Right kidney (tissue), 1 donor: ENCODE results near the gene ZDHHC14.
"Not testable (repeated sequence)": the region's sequence is repeated elsewhere in the genome, so short reads cannot be mapped to it uniquely, and the experiment has no call there.

ENCODE experiments used
- DNase-seq: peaks from one replicate; pipeline ENCODE4 v3.0.0-alpha.2; 2016

ZDHHC14 gene

GRCh38 chr6:157720964-157721363 lies 340.0 kb downstream of the ZDHHC14 start:
- not testable (repeated sequence) for DNase-seq

- no peak for DNase-seq
Measured at GRCh38 chr6:157721426-157721825, 340.4 kb downstream of the ZDHHC14 start.

GRCh38 chr6:157721830-157722229 lies 340.8 kb downstream of the ZDHHC14 start:
- DNase-seq: no peak

DNA sequence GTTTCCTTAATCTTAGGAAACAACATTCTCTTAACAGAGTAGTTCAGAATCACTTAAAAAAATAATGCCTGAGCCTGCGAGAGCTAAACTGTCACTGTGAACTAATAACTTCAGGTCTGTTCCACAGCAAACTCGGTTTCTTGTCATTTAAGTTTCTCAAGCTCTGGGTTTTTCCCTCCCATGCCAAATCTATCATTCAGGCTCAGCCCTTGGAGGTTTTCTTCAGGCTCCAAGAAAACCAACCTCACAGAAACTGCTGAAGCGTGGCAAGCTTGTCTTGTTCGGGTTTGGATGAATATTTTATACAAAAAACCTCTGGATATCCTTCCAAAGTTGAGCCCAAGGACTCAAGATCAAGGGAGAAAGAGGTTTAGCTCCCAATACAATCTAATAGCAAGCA lies 342.4 kb downstream of the ZDHHC14 start:
- no peak for DNase-seq

- DNase-seq: no peak
Measured at GRCh38 chr6:157724138-157724820, 343.3 kb downstream of the ZDHHC14 start.

DNA sequence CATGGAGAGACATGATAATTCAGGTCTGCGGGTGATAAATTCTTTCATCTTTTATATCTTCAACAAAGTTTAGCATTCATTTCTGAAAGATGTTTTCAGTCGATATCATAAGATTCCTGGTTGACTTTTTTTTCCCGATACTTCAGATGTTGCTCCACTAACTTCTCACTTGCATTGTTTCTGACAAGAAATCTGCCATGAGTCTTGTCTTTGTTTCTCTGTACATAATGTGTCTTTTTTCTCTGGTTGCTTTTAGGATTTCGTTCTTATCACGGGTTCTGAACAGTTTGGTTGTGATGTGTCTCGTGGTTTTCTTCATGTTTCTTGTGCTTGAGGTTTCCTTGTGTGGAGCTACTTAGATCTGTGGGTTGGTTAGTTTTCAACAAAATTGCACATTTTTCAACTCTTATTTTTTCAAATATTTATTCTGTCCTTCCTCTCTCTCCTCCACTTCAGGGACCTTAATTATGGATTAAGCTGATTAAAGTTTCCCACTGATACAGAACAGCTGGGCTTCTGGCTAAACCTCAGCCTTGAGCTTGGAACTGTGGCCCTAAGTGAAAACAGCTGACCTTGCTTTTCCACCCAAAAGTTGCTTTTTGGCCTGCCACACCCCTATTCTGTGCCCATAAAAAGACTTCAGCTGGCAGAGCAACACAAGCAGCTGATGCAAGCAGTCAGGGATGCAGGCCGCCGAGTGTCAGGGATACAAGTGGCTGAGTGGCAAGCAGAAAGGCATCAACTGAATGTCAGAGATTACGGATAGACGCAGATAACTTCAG lies 344.2 kb downstream of the ZDHHC14 start:
- DNase-seq: no peak

- no peak for DNase-seq
Measured at GRCh38 chr6:157725836-157726235, 344.8 kb downstream of the ZDHHC14 start.

DNA sequence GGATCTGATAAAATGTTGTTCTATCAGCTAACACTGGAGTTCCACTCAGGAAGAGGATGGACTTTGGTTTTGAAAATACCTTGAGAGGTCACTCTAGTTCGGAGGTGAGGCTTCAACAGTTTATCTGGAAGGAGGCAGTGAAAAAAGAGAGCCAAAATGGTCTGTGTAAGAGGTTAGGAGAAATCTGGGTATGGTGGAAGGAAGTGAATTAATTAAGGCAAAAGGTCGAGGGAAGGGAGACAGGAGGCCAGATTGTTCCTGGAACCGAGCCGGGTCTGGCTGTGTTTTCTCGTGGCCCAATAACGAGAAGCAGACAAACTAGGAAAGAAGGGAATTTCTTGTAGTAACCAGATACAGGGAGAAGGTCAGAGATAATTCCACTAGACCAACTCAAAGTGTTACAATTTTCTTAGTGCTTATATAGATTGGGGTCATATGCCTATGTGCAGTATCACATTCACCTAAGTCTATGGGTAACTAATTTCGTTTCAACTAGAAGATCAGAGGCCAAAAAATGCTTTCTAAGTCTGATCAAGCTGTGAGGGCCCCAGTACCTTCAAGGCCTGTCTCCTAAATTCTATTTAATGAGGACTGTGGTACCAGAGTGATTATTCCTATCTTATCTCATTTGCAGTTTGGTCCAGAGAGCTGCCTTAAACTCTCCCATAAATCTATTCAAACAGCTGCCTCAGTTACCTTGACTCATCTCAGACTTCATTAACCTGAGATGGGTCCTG lies 346.1 kb downstream of the ZDHHC14 start:
- no peak for DNase-seq
